Stimulated activated CD4-positive, alpha-beta T cell treated with anti-CD3 and anti-CD28 coated beads, TNF-alpha, amount 100 ng/mL, for 1 hour (primary cell): ENCODE data around the gene NPHP4.

Experiments used
- DNase-seq, 3 donors: peaks; one replicate each; pipeline ENCODE4 v3.0.0-alpha.2; 2020; ENCODE audit warnings: low read depth in 3 of 3, low spot score in 1 of 3

The NPHP4 gene

DNA sequence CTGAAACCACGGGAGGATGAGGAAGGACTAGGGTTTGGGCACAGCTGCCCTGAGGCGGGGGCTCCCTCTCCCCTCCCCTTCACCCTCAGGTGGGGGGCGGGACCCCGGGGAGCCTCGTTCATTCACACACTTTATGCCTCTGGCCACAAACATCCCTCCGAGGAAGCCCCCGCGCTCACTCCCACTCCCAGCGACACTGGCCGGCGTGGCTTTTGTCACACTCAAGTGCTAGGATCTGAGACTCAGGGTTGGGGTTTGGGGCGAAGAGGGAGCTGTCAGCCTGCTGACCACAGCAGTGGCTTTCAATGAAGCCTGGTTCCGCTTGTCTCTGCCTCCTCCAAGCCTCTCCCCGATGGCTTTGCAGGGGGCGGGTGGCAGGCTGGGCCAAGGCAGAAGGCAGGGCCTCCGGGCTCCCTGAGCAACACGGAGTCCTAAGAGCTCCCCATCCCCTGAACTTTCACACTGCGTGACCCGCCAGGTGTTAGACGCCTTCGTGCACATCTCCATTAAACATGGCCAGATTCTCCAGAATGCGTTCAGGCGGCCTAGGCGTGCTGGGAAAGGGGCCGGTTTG, 178.1 kb downstream of the NPHP4 start:
- DNase-seq = no peak

DNA sequence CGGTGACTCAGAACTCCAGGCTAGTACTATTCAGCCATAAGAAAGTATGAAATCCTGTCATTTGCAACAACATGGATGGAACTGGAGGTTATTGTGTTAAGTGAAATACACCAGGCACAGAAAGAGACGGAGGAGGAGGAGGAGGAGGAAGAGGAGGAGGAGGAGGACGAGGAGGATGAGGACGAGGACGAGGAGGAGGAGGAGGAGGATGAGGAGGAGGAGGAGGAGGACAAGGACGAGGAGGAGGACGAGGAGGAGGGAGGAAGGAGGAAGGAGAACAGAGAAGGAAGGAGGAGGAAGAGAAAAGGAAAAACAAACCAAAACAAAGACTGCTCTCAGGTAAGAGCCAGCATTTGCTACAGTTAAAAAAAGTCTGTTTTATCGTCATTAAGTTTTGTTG, 178.7 kb downstream of the NPHP4 start:
- no peak for DNase-seq
